Hepatocyte (in vitro differentiated cells): ENCODE measurements around the gene RPS21.

Experiments
- CTCF ChIP-seq: fragments of 200-600 bp; sonication (generic); IDR thresholded peaks from 2 replicates; pipeline ENCODE4 v1.5.1; 2016; ENCODE audit warnings: antibody characterized with exemption, mild to moderate bottlenecking; ENCODE audit not compliant: poor library complexity
- EZH2 ChIP-seq: fragments of 200-600 bp; sonication (generic); IDR thresholded peaks from 2 replicates; pipeline ENCODE4 v1.6.1; 2016; ENCODE audit warnings: antibody characterized with exemption, mild to moderate bottlenecking, borderline replicate concordance

- TF ChIP-seq CTCF = no peak
- TF ChIP-seq EZH2 = no peak
Measured at GRCh38 chr20:62404112-62404665, 17.3 kb downstream of the RPS21 start.
